Parathyroid adenoma (tissue), 2 donors: ENCODE data around the gene C4orf33.

Experiments used
- H2AFZ ChIP-seq: fragments of 300-600 bp; sonication (generic); one replicate; pipeline ENCODE4 v1.7.0; 2017; ENCODE audit warnings: antibody characterized with exemption, mild to moderate bottlenecking
- H3K27ac ChIP-seq: fragments of 300-600 bp; sonication (generic); one replicate; pipeline ENCODE4 v1.7.0; 2017
- H3K27me3 ChIP-seq: fragments of 300-600 bp; sonication (generic); one replicate; pipeline ENCODE4 v1.7.0; 2017; ENCODE audit warnings: low read length; ENCODE audit not compliant: control insufficient read depth, insufficient read depth
- H3K36me3 ChIP-seq: fragments of 300-600 bp; sonication (generic); one replicate; pipeline ENCODE4 v1.7.0; 2017; ENCODE audit warnings: low read length; ENCODE audit not compliant: control insufficient read depth, insufficient read depth
- H3K4me1 ChIP-seq: fragments of 300-600 bp; sonication (generic); one replicate; pipeline ENCODE4 v1.7.0; 2017; ENCODE audit warnings: control low read depth
- H3K4me2 ChIP-seq: fragments of 300-600 bp; sonication (generic); one replicate; pipeline ENCODE4 v1.7.0; 2017; ENCODE audit warnings: low read length
- H3K4me3 ChIP-seq: fragments of 300-600 bp; sonication (generic); one replicate; pipeline ENCODE4 v1.7.0; 2017; ENCODE audit warnings: low read depth, low read length
- H3K79me2 ChIP-seq: fragments of 300-600 bp; sonication (generic); one replicate; pipeline ENCODE4 v1.7.0; 2017; ENCODE audit warnings: control low read depth
- H3K9ac ChIP-seq: fragments of 300-600 bp; sonication (generic); one replicate; pipeline ENCODE4 v1.7.0; 2017; ENCODE audit warnings: mild to moderate bottlenecking
- H3K9me3 ChIP-seq: fragments of 300-600 bp; sonication (generic); one replicate; pipeline ENCODE4 v1.7.0; 2017; ENCODE audit warnings: low read length; ENCODE audit not compliant: control insufficient read depth
- CTCF ChIP-seq: fragments of 300-600 bp; sonication (generic); IDR thresholded peaks from one replicate; pipeline ENCODE4 v1.7.0; 2017; ENCODE audit warnings: antibody characterized with exemption, mild to moderate bottlenecking
- donor health status: primary hyperparathyroidism.

The C4orf33 gene

GRCh38 chr4:129138810-129139496 lies 43.0 kb downstream of the C4orf33 start:
- no peaks in the 10 kb centered on the region for H3K4me1 ChIP-seq
- no peak for TF ChIP-seq CTCF
- H3K79me2 ChIP-seq: no peaks in the 10 kb centered on the region
- no peaks in the 10 kb centered on the region for H3K27me3 ChIP-seq
- H3K9ac ChIP-seq: no peak overlapping the region
- no peak overlapping the region for H3K27ac ChIP-seq
- no peak overlapping the region for H3K4me2 ChIP-seq
- no peak overlapping the region for H3K4me3 ChIP-seq
- no peaks in the 10 kb centered on the region for H3K9me3 ChIP-seq
- H2AFZ ChIP-seq: no peak overlapping the region
- H3K36me3 ChIP-seq: no peaks in the 10 kb centered on the region

- Histone ChIP-seq H3K4me1 (no peaks in the 10 kb centered on the region), H3K79me2 (no peaks in the 10 kb centered on the region), H3K9ac (no peak overlapping the region), H2AFZ (no peak overlapping the region), H3K27me3 (no peaks in the 10 kb centered on the region), H3K36me3 (no peaks in the 10 kb centered on the region), H3K4me3 (no peak overlapping the region), H3K9me3 (no peaks in the 10 kb centered on the region), H3K4me2 (no peak overlapping the region), H3K27ac (no peak overlapping the region)
- TF ChIP-seq CTCF: no peak
Measured at GRCh38 chr4:129140521-129140920, 44.6 kb downstream of the C4orf33 start.

GRCh38 chr4:129143359-129143758 lies 47.4 kb downstream of the C4orf33 start:
- TF ChIP-seq CTCF: no peak
- Histone ChIP-seq H3K79me2 (no peaks in the 10 kb centered on the region), H2AFZ (no peak overlapping the region), H3K4me2 (no peak overlapping the region), H3K4me3 (no peak overlapping the region), H3K36me3 (no peaks in the 10 kb centered on the region), H3K27me3 (no peaks in the 10 kb centered on the region), H3K4me1 (no peaks in the 10 kb centered on the region), H3K27ac (no peak overlapping the region), H3K9me3 (no peaks in the 10 kb centered on the region), H3K9ac (no peak overlapping the region)

- H3K4me2 ChIP-seq: no peak overlapping the region
- TF ChIP-seq CTCF: no peak
- H3K4me1 ChIP-seq: no peaks in the 10 kb centered on the region
- no peaks in the 10 kb centered on the region for H3K9me3 ChIP-seq
- H3K36me3 ChIP-seq: no peaks in the 10 kb centered on the region
- H3K27ac ChIP-seq: no peak overlapping the region
- no peaks in the 10 kb centered on the region for H3K27me3 ChIP-seq
- no peak overlapping the region for H2AFZ ChIP-seq
- H3K79me2 ChIP-seq: no peaks in the 10 kb centered on the region
- H3K9ac ChIP-seq: no peak overlapping the region
- H3K4me3 ChIP-seq: no peak overlapping the region
Measured at GRCh38 chr4:129144755-129145206, 48.8 kb downstream of the C4orf33 start.

GRCh38 chr4:129145222-129145730 lies 49.3 kb downstream of the C4orf33 start:
- no peak for TF ChIP-seq CTCF
- Histone ChIP-seq H3K4me2 (no peak overlapping the region), H3K4me3 (no peak overlapping the region), H3K9me3 (no peaks in the 10 kb centered on the region), H3K79me2 (no peaks in the 10 kb centered on the region), H3K36me3 (no peaks in the 10 kb centered on the region), H3K4me1 (no peaks in the 10 kb centered on the region), H2AFZ (no peak overlapping the region), H3K27ac (no peak overlapping the region), H3K9ac (no peak overlapping the region), H3K27me3 (no peaks in the 10 kb centered on the region)
